Fibroblast of mammary gland (primary cell): Measurements from ENCODE around the gene GPR87.

Source experiments
- DNase-seq: peaks from one replicate; pipeline ENCODE4 v3.0.0-alpha.2; 2010; ENCODE audit warnings: low read depth
- H3K4me3 ChIP-seq: 2 replicates; pipeline ENCODE4 v1.5.1; 2011; ENCODE audit warnings: low read depth, mild to moderate bottlenecking, low read length, moderate library complexity; ENCODE audit not compliant: control insufficient read depth
- CTCF ChIP-seq: conservative IDR thresholded peaks from 2 replicates; pipeline ENCODE4 v1.5.1; 2011; ENCODE audit warnings: low read depth, low read length, inconsistent platforms; ENCODE audit not compliant: control insufficient read depth, insufficient read depth

GPR87 gene

GRCh38 chr3:151262871-151263525 is 53.6 kb downstream of the GPR87 start:
- DNase-seq, result peak; percentile 71
- TF ChIP-seq CTCF, result no peak
- no peak overlapping the region for H3K4me3 ChIP-seq

GRCh38 chr3:151259664-151260063 is 57.0 kb downstream of the GPR87 start:
- no peak for TF ChIP-seq CTCF
- no peak for DNase-seq
- no peak overlapping the region for H3K4me3 ChIP-seq

GRCh38 chr3:151256749-151257148 is 59.9 kb downstream of the GPR87 start:
- no peak overlapping the region for H3K4me3 ChIP-seq
- no peak for DNase-seq
- TF ChIP-seq CTCF, result no peak

- no peak for TF ChIP-seq CTCF
Observed at GRCh38 chr3:151248772-151249337, 67.8 kb downstream of the GPR87 start.

More at GRCh38 chr3:151248772-151249337, 67.8 kb downstream of the GPR87 start:
- no peak overlapping the region for H3K4me3 ChIP-seq
- no peak for DNase-seq
